PC-3 (cell line): ENCODE measurements around the gene BACH2.

Source experiments
- CTCF ChIP-seq: fragments of 300-600 bp; sonication (generic); conservative IDR thresholded peaks from 2 replicates; pipeline ENCODE4 v1.5.1; 2017; ENCODE audit warnings: antibody characterized with exemption, low read depth, mild to moderate bottlenecking, low read length
- EZH2 ChIP-seq: fragments of 300-600 bp; sonication (generic); IDR thresholded peaks from one replicate; pipeline ENCODE4 v1.6.1; 2017; ENCODE audit warnings: antibody characterized with exemption, mild to moderate bottlenecking, low read length; ENCODE audit not compliant: unreplicated experiment
- EZH2phosphoT487 ChIP-seq: fragments of 300-600 bp; sonication (generic); IDR thresholded peaks from 2 replicates; pipeline ENCODE4 v1.6.1; 2018; ENCODE audit warnings: mild to moderate bottlenecking, antibody characterized with exemption, low read length, borderline replicate concordance

- no peak for TF ChIP-seq CTCF
- TF ChIP-seq EZH2phosphoT487, result no peak
- no peak for TF ChIP-seq EZH2
These were observed 120.8 kb downstream of the BACH2 start for GRCh38 chr6:90175627-90176538.
